ENCODE measurements around the gene COP1. TPM values are rescaled to one million over a fixed set of nuclear protein-coding genes. Genes with fewer than 3 reads are reported as not detected.

COP1 gene
- total and polyA plus RNA-seq, 8 donors = 12.3 to 33.1 (median 20.5) TPM

- 94 to 96% methylated on average over 1 of the region's 1 CpG for WGBS, 2 donors
Observed at GRCh38 chr1:175960169-175960568, 246.9 kb downstream of the COP1 start.

GRCh38 chr1:175951627-175952026 lies 255.5 kb downstream of the COP1 start:
- Histone ChIP-seq H3K4me3 (no peak overlapping the region), H3K4me1 (no peaks in the 10 kb centered on the region), H3K27ac (no peak overlapping the region), H3K36me3 (no peaks in the 10 kb centered on the region), H3K9me3 (no peaks in the 10 kb centered on the region), H3K27me3 (no peaks in the 10 kb centered on the region)
- intact Hi-C loops (cut with DNase I) = no loop called here
- DNase-seq (no peak), ATAC-seq (no peak), FAIRE-seq (no peak)
- TF ChIP-seq, protein P1, sequence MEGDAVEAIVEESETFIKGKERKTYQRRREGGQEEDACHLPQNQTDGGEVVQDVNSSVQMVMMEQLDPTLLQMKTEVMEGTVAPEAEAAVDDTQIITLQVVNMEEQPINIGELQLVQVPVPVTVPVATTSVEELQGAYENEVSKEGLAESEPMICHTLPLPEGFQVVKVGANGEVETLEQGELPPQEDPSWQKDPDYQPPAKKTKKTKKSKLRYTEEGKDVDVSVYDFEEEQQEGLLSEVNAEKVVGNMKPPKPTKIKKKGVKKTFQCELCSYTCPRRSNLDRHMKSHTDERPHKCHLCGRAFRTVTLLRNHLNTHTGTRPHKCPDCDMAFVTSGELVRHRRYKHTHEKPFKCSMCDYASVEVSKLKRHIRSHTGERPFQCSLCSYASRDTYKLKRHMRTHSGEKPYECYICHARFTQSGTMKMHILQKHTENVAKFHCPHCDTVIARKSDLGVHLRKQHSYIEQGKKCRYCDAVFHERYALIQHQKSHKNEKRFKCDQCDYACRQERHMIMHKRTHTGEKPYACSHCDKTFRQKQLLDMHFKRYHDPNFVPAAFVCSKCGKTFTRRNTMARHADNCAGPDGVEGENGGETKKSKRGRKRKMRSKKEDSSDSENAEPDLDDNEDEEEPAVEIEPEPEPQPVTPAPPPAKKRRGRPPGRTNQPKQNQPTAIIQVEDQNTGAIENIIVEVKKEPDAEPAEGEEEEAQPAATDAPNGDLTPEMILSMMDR (IDR thresholded peaks at IDR 0.05) = no peak
- WGBS, 2 donors = 94 to 96% methylated on average over 1 of the region's 1 CpG

More at GRCh38 chr1:175960169-175960568, 246.9 kb downstream of the COP1 start:
- Histone ChIP-seq H3K27ac (no peak overlapping the region), H3K36me3 (no peaks in the 10 kb centered on the region), H3K4me3 (no peak overlapping the region), H3K4me1 (no peaks in the 10 kb centered on the region), H3K27me3 (no peaks in the 10 kb centered on the region), H3K9me3 (peaks cover 0 to 5% (median 0%) of the 10 kb centered on the region in 4 donors)
- TF ChIP-seq, protein P1 (IDR thresholded peaks at IDR 0.05) = no peak
- intact Hi-C loops (cut with DNase I) = no loop called here
- DNase-seq (no peak), FAIRE-seq (no peak), ATAC-seq (no peak)

GRCh38 chr1:175947771-175948170 lies 259.3 kb downstream of the COP1 start:
- H3K9me3 ChIP-seq = no peaks in the 10 kb centered on the region
- H3K27me3 ChIP-seq = no peaks in the 10 kb centered on the region
- TF ChIP-seq, protein P1 (IDR thresholded peaks at IDR 0.05) = no peak
- intact Hi-C loops (cut with DNase I) = no loop called here
- no peaks in the 10 kb centered on the region for H3K4me1 ChIP-seq
- H3K36me3 ChIP-seq = no peaks in the 10 kb centered on the region
- DNase-seq (no peak), ATAC-seq (no peak), FAIRE-seq (no peak)
- H3K4me3 ChIP-seq = no peak overlapping the region
- H3K27ac ChIP-seq = no peak overlapping the region

DNA sequence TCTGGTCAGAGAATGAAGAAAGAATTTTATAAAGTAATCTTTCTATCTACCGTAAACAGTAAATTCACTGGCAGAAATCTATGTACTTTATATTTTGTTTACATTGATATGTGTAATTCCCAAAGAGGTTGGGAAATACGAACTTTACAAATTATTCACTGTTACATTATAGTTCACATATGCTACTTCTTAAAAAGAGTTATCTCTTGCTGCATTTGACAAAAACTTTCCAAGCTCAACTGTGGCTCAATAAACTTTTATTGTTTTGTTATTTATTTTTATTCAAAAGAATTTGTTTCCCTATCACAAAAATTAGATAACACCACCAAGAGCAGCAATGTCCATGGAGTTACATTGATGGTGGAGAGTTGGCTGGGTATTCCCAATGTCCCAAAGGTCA lies 262.5 kb downstream of the COP1 start:
- Histone ChIP-seq H3K4me1 (no peaks in the 10 kb centered on the region), H3K27me3 (no peaks in the 10 kb centered on the region), H3K4me3 (no peak overlapping the region), H3K9me3 (no peaks in the 10 kb centered on the region), H3K27ac (no peak overlapping the region), H3K36me3 (no peaks in the 10 kb centered on the region)
- 96% methylated on average over 2 of the region's 2 CpGs for WGBS, 2 donors
- TF ChIP-seq, protein P1 (IDR thresholded peaks at IDR 0.05) = no peak
- no peak for DNase-seq
- ATAC-seq = no peak
- intact Hi-C loops (cut with DNase I) = no loop called here
- FAIRE-seq = no peak

DNA sequence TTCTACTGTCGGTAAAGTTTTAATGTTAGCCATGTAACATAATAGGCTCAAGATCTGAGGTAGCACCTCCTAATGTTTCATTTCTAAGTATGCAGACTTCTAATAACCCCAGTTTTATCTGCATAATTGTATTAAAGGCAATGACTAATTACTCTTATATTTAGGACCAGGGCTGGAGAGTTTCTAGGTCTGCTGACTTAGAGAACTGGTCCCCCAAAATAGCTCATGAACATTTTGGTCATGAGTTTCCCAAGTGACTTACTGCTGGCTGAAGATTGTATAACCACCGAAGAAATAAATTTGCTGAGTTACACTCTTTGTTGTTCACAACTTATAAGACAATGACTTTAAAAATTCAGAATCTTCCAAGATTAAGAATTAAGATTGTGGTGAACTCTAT lies 265.9 kb downstream of the COP1 start:
- WGBS, 2 donors = 90 to 95% methylated on average over 2 of the region's 2 CpGs
- Histone ChIP-seq H3K27me3 (no peaks in the 10 kb centered on the region), H3K4me3 (no peak overlapping the region), H3K36me3 (no peaks in the 10 kb centered on the region), H3K9me3 (no peaks in the 10 kb centered on the region), H3K4me1 (no peaks in the 10 kb centered on the region), H3K27ac (no peak overlapping the region)
- no peak for FAIRE-seq
- intact Hi-C loops (cut with DNase I) = no loop called here
- ATAC-seq = no peak
- no peak for DNase-seq
- TF ChIP-seq, protein P1 (IDR thresholded peaks at IDR 0.05) = no peak
